ENCODE results near the gene FAM180A. TPM values are rescaled to one million over a fixed set of nuclear protein-coding genes. Genes with fewer than 3 reads are reported as not detected.

The FAM180A gene
- polyA plus RNA-seq, 1 of the 3 experiments (the other 2 are of a cell fraction), result 0.08 TPM

- Histone ChIP-seq H2AFZ (ENCODE audit: low read depth) (peak overlapping the region; percentile 66), H3K4me2 (peak overlapping the region; percentile 14; the same call in 1 of the 2 replicates), H3K27me3 (ENCODE audit: insufficient read depth) (no peaks in the 10 kb centered on the region), H3F3A (replicated peaks; ENCODE audit: insufficient read depth) (peaks cover 3% of the 10 kb centered on the region), H3K9me2 (no peaks in the 10 kb centered on the region), H3K4me3 (ENCODE audit: low read depth in 2 of 2, low read length in 1 of 2) (no peak overlapping the region), H3K27ac (ENCODE audit: low read depth in 2 of 2, low read length in 1 of 2) (peak overlapping the region; percentile 22 to 60; a peak in 3 of 4 replicates), H3K9me3 (no peaks in the 10 kb centered on the region), H3K4me1 (ENCODE audit: control insufficient read depth in 1 of 2, insufficient read depth in 2 of 2, low read depth in 1 of 2, low read length in 1 of 2) (peaks cover 9 to 13% of the 10 kb centered on the region in 2 experiments; a peak in 2 of 4 replicates), H3K9ac (no peak overlapping the region), H3K79me2 (ENCODE audit: insufficient read depth) (no peaks in the 10 kb centered on the region), H4K20me1 (ENCODE audit: insufficient read depth) (no peaks in the 10 kb centered on the region), H3K36me3 (replicated peaks in 1 of 2; ENCODE audit: control insufficient read depth in 1 of 2, insufficient read depth in 2 of 2, low read length in 1 of 2) (no peaks in the 10 kb centered on the region)
- ChIA-PET CTCF (interaction anchor here (0.8 to 1.2 kb wide), 3 partner anchors 11 to 85 kb away, joined by 3 to 4 read pairs (median 4); no protein-coding TSS in a partner anchor), POLR2A (interaction anchor here (0.5 kb wide), 1 partner anchor 85 kb away, joined by 3 read pairs; no protein-coding TSS in a partner anchor)
- 54% methylated on average over 8 of the region's 8 CpGs for WGBS (ENCODE audit: low lambda C conversion rate)
- no peak for TF ChIP-seq SMC3 (IDR thresholded peaks at IDR 0.05; ENCODE audit: low read depth, low read length)
- no peak for TF ChIP-seq EZH2phosphoT487 (IDR thresholded peaks at IDR 0.05; ENCODE audit: borderline replicate concordance, low read depth)
- TF ChIP-seq CTCF (IDR thresholded peaks at IDR 0.05), result no peak
- no peak for TF ChIP-seq SIN3A (IDR thresholded peaks at IDR 0.05; ENCODE audit: borderline replicate concordance, low read depth, low read length)
- no peak for DNase-seq
Observed at GRCh38 chr7:135757719-135758411, 9.3 kb upstream of the FAM180A start.

- no peaks in the 10 kb centered on the region for H4K20me1 ChIP-seq (ENCODE audit: insufficient read depth)
- H3K27me3 ChIP-seq (ENCODE audit: insufficient read depth), result no peaks in the 10 kb centered on the region
- peaks cover 9 to 10% of the 10 kb centered on the region in 2 experiments; a peak in 2 of 4 replicates for H3K4me1 ChIP-seq (ENCODE audit: control insufficient read depth in 1 of 2, insufficient read depth in 2 of 2, low read depth in 1 of 2, low read length in 1 of 2)
- CTCF ChIA-PET, result interaction anchor here (0.6 kb wide), 1 partner anchor 208 kb away, joined by 3 read pairs; no protein-coding TSS in a partner anchor
- H3K9me2 ChIP-seq, result no peaks in the 10 kb centered on the region
- no peak overlapping the region for H3K9ac ChIP-seq
- H3K27ac ChIP-seq (ENCODE audit: low read depth in 2 of 2, low read length in 1 of 2), result no peak overlapping the region
- H3K9me3 ChIP-seq, result no peaks in the 10 kb centered on the region
- H3F3A ChIP-seq (replicated peaks; ENCODE audit: insufficient read depth), result no peaks in the 10 kb centered on the region
- H3K4me2 ChIP-seq, result no peak overlapping the region
- H3K79me2 ChIP-seq (ENCODE audit: insufficient read depth), result no peaks in the 10 kb centered on the region
- WGBS (ENCODE audit: low lambda C conversion rate), result 56% methylated on average over 5 of the region's 5 CpGs
- DNase-seq, result no peak
- H2AFZ ChIP-seq (ENCODE audit: low read depth), result no peak overlapping the region
- no peak overlapping the region for H3K4me3 ChIP-seq (ENCODE audit: low read depth in 2 of 2, low read length in 1 of 2)
- POLR2A ChIA-PET, result no interaction called here
- H3K36me3 ChIP-seq (replicated peaks in 1 of 2; ENCODE audit: control insufficient read depth in 1 of 2, insufficient read depth in 2 of 2, low read length in 1 of 2), result no peaks in the 10 kb centered on the region
- no peak for TF ChIP-seq REST (IDR thresholded peaks at IDR 0.05; ENCODE audit: low read depth, low read length)
- TF ChIP-seq MAX (IDR thresholded peaks at IDR 0.05; ENCODE audit: low read depth), result no peak
- TF ChIP-seq TCF12 (IDR thresholded peaks at IDR 0.05), result no peak
- TF ChIP-seq FOSL2 (IDR thresholded peaks at IDR 0.05; ENCODE audit: borderline replicate concordance, low read depth), result no peak
- no peak for TF ChIP-seq USF2 (IDR thresholded peaks at IDR 0.05; ENCODE audit: borderline replicate concordance, low read depth, low read length)
- TF ChIP-seq YY1 (IDR thresholded peaks at IDR 0.05; ENCODE audit: low read depth), result no peak
- no peak for TF ChIP-seq MEF2A (IDR thresholded peaks at IDR 0.05; ENCODE audit: borderline replicate concordance, low read depth)
- no peak for TF ChIP-seq MXI1 (IDR thresholded peaks at IDR 0.05; ENCODE audit: low read depth, low read length)
- no peak for TF ChIP-seq GABPA (IDR thresholded peaks at IDR 0.05; ENCODE audit: low read depth)
- no peak for TF ChIP-seq PBX3 (IDR thresholded peaks at IDR 0.05)
- TF ChIP-seq RXRA (IDR thresholded peaks at IDR 0.05; ENCODE audit: borderline replicate concordance, low read depth), result no peak
- no peak for TF ChIP-seq SIN3A (IDR thresholded peaks at IDR 0.05; ENCODE audit: borderline replicate concordance, low read depth, low read length)
- TF ChIP-seq CTCF (IDR thresholded peaks at IDR 0.05), result no peak
Observed at GRCh38 chr7:135756191-135756590, 7.6 kb upstream of the FAM180A start.
